DMS153 treated with DMSO at 0.1 percent for 48 hours (cell line): ENCODE results near the gene OS9.
A peak's percentile ranks its signal among the peaks of the same experiment; 100 is the strongest.

Experiments
- DNase-seq: peaks from one replicate; lab custom pipeline; 2025; ENCODE audit not compliant: unreplicated experiment; lab: John Stamatoyannopoulos, UW

OS9 gene

DNA sequence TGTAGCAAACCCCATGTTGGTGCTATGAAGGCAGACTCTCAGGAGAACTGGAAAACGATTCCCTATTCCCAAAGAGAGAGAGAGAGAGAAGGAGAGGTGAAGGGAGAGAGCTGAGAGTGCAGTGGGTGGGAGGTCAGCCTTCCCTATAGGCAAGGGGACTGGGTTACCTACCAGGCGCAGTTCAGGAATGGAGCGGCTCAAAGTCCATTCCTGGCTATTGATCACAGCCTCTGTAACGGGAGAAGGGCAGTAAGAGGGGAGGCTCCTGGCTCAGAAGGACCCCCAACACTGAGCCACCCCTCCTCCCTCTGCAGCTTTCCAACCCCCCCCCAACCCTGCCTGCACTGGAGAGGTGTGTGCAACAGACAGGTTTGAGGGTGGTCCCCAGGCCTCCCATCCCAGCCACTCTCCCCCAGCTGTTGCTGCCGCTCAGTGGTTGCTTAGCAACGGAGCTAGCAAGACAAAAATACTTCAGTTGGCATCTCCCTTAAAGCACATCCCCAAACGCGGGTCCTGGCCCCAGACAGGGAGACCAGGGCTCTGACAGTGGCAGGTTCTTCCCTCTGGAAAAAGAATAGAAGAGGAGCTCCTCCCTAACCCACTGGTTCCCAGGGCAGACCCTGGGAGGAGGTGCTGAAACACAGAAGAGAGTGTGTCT lies 41.4 kb downstream of the OS9 start:
- DNase-seq = no peak

DNA sequence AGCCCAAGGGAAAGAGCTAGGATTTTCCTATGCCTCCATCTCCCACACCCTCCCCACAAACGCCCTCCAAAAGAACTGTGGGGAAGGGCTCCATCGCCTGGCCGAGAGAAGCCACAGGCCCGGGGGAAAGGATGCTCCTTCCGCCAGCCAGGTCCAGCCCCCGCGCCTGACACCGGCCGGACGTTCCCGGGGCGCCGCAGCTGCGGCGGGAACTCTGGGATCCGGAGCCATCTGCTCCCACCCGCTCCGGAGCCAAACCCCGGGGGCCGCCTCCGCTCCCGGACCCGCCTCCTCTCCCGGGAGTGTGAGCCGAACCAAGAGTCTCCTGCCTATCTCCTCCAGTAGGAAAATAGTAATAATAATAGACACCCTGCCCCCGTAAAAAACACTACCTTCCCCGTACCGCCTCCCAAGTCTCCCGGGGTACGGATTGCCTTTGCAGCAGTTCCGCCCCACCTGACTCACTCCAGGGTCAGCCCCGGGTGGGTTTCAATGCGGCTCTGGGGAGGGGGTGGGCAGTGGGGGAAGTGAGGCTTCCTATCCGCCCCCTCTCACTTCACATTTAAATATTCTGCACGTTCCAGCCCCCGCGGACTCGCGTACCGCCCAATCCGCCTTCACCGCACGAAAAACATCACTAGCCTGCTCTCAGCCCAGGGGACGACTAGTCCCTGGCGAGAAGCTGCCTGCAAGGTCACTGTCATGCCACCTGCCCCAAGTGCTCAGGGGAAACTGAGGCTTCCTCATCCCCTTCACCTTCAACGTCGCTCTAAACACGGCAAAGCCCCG lies 42.2 kb downstream of the OS9 start:
- DNase-seq = no peak

DNA sequence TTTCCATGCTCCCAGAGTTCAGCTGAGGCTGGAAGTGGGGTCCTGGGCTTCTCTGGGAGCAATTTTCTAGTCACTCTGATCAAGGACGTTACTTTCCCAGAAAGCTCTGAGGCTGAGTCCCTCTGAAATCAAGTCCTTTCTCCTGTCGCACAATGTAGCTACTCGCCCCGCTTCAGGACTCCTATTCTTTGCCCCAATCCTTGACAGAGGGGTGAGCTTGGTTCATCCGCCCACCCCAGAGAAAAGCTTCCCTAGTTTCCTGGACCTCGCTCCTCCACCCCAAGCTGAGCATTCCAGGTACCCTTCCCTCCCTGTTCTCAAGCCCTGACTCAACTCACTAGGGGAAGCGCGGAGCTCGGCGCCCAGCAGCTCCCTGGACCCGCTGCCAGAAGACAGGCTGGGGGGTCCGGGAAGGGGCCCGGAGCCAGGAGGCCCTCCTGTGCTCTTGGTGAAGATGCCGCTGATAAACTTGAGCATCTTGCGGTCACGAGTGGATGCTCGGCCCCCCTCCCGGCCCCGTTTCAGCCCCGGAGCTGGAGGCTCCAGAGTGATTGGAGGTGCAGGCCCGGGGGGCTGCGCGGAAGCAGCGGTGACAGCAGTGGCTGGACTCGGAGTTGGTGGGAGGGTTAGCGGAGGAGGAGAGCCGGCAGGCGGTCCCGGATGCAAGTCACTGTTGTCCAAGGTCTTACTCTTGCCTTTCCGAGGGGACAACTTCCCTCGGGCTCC lies 43.0 kb downstream of the OS9 start:
- no peak for DNase-seq

DNA sequence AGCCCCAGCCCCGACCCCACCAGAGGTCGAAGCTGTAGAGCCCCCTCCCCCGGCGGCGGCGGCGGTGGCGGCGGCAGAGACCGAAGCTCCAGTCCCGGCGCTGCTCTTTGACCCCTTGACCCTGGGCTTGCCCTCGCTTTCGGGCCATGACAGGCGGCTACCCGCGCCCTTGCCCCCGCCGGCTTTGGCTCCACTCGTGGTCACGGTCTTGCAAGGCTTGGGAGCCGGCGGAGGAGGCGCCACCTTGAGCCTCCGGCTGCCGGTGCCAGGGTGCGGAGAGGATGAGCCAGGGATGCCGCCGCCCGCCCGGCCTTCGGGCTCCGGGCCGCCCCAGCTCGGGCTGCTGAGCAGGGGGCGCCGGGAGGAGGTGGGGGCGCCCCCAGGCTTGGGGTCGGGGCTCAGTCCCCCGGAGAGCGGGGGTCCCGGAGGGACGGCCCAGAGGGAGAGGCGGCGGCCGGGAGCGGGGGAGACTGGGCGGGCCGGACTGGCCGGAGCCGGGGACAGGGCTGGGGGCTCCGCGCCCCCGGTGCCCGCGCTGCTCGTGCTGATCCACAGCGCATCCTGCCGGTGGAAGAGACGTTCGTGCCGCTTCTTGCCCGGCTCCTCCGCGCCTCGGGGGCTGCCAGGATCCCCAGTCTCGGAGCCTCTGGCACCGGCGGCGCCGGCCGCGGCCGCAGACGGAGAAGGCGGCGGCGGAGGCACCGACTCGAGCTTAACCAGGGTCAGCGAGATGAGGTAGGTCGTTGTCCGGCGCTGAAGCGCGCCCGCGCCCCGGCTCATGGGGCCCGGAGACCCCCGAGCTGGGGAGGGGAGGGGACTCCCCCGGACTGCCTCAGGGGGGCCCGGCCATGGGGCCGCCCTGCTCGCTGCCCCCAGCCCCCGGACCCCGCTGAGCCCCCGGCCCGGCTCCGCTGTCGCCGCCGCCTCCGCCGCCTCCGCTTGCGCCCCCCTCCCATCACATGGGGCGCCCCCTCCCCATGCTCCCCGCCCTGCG lies 43.8 kb downstream of the OS9 start:
- DNase-seq = no peak

DNA sequence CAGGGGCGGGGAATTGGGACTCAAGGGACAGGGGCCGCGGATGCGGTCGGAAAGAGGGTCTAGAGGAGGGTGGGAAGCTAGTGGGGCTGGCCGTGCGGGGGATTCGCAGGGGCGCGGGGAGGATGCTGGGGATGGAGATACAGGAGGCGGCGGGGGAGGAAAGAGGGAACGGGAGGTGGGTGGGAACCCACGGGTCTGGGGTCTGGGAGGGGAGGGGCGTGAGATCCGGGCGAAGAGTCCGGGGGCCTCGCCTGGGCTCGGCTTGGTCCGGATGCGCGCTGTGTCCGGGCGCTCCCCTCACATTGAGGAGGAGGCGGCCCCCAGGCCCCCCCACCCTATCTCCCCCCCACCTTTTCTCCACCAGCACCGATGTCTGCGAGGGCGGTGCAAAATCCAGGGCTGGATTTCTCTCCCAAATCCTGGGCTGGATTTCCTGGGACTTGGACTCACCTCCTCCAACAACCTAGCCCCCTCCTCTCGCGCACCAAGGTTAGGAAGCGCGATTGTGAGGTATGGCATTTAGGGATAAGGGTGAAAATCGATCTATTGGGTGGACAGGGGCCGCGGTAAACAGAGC lies 44.8 kb downstream of the OS9 start, which contains the start of gene AGAP2:
Gene AGAP2 (minus strand): TSS at position 82 of the 577 bp plus-strand sequence. CDS start 496 bp downstream, outside the sequence.
- DNase-seq = no peak

DNA sequence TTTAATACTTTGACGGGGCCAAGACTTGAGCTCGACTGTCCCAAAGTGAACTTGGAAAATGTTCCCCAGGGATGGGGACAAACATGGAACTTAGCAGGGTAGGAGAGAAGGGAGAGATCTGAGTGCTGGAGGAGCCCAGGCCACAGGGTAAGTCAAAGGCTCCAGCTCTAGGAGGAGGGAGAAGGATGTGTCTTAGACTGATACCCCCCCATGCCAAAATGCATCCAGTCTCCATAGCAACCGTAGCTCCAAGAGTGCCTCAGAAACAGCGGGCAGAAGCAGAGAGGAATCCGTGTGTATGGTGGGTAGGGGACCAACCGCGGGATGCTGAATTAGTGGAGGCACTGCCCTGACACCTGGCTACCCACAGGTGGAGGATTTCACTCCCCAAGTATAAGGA lies 45.5 kb downstream of the OS9 start:
- no peak for DNase-seq

DNA sequence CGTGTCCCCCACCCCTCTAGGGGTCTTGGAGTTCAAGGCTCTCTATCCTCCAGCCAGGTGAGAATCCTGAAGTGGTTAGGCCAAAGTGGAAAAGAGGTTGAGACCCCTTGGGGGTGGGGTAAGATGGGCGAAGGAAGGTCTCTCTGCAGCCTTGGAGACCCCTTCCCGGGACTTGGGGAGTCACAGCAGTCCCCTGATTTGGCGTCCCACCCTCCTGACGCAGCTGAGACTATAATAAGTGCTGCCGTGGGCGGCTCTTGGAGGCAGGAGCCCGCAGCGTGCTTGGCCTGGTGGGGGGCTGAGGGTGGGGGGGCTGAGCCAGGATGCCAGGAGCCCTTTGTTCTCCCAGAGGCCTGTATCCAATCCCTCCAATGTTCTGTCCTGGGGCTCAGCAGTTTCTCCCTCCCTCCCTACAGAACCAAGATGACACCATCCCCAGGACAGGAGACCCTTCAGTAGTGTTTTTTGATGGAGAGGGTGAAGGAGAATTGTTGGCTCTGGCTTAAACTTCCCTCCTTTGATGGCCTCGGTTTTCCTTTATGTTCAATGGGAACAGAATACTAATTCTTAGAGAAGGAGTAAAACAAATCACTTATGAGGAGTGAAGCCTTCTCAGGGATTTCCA lies 46.1 kb downstream of the OS9 start:
- no peak for DNase-seq

DNA sequence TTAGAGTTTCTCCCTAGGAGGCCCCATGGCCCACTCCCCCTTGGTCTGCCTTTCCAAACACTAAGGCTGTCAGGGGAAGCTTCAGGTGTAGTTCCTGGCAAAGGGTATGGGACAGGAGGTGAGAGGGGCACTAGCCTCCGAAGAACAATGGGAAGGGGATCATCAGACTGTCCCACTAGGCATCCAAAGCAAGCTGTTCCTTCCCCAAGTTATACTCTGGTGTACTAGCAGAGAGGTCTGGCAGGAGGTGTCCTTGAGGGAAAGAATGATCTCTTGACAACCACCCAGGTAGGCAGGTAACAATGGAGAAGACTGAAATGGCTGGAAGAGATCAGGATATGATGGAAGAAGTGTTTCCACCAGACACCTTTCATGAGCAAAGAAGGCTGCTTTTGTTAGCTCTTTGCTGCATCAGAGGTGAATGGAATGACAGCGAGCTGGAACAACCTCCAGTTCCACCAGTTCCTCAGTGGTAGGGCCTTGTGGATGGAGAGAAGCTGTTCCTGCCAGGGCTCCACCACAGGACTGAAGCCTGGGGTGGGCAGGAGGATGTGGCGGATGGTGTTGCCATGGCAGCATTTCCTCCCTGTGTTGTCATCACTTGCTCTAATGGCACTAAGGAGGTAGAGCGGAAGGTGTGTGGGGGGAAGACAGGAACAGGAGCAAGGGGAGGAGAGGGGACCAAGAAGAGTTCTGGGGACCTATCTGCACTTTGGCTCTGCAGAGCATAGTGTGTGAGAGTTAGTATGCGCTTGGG lies 46.9 kb downstream of the OS9 start:
- DNase-seq = no peak

DNA sequence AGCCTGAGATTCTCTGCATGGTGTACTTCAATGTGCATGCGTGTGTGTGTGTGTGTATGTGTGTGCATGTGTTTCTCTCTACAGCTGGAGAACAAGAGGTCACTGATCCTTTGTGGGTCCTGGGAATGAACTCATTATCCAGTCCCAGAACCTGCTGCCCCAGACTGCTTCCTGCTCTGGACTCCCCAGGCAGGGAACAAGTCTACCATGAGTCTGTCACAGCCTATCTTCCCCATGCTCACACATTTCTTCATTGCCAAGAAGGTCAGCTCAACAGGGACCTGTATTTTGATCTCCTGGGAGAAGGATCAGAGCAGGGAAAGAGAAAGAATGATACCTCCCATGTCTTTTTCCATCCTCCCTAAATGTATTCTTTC lies 47.5 kb downstream of the OS9 start:
- DNase-seq = no peak

DNA sequence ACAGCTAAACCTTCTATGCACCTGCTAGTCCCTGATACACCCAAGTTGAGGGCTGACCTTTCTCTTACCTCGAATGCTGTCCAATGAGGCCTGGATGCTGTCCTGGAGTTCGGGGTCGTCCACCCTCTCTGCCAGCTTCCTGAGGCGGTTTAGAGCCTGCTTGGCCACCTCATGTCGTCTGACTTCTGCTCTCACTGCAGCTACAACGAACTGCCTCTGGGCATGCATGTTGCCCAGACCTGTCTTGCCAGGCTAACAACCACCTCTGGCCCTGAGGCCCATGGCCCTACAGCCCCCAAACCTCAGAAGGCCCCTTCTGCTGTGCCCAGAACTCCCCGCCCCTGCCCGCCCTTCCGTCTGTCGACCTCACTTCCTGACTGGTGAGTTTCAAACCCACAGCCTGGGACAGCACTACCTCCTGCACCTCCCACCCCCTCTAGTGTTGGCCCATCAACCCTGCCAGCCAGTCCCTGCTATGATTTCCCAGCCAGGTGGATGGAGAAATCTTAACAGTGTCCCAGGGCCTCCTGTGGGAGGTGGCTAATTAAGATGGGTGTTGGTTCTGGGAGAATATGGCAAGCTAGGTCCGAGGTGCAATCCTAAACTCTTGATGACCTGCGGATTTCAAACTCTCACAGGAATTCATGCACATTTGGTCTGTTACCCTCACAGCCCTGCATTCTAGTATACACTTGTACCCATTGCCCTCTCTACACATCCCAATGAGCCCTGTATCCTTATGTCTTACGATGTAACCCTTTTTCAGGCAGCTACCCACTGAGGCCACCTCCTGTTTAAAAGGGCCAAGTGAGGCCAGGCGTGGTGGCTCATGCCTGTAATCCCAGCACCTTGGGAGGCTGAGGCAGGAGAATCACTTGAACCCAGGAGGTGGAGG lies 48.2 kb downstream of the OS9 start:
- no peak for DNase-seq

DNA sequence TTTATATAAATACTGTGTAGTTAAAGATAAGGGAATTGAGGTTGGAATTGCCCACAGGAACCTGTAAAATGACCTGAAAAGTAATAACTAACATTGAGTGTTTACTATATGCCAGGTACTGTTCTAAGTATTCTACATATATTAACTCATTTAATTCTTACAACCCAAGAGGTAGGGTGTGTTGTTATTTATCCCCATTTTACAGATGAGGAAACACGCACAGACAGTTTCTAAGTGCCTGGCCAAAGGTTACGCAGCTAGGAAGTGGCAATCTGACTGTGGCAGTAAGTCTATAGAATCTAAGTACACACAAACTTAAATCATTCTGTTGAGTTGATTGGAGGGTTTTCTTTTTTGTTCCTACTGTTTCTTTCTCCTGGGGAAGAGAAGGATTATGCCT lies 49.8 kb downstream of the OS9 start:
- DNase-seq = no peak

DNA sequence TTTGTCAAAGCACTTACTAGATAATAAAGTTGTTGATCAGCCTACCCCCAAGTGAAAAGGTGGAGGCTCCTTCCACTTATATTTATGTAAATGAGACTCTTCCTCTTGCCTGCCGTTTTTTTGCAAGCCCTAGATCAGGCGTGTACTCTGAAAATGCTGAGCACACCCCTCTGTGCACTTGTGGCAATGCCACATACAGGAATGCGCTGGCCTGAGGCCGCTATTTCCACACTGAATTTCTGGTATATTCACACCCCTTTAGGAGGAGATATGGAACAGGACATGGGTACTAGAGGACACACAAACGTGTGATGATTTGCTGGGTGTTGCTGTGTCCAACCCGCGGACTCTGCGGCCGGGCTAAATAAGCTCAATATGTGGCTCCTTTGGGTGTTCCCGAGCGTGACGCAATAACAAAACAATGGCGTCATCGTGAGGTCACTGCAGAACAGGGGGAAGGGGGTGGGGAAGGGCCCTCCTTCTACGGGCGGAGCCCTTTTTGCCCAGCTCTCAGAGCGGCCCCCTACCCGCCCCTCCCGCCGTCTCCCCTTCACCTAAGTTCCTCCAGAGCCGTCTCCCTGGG lies 50.4 kb downstream of the OS9 start:
- DNase-seq = peak; percentile 67

DNA sequence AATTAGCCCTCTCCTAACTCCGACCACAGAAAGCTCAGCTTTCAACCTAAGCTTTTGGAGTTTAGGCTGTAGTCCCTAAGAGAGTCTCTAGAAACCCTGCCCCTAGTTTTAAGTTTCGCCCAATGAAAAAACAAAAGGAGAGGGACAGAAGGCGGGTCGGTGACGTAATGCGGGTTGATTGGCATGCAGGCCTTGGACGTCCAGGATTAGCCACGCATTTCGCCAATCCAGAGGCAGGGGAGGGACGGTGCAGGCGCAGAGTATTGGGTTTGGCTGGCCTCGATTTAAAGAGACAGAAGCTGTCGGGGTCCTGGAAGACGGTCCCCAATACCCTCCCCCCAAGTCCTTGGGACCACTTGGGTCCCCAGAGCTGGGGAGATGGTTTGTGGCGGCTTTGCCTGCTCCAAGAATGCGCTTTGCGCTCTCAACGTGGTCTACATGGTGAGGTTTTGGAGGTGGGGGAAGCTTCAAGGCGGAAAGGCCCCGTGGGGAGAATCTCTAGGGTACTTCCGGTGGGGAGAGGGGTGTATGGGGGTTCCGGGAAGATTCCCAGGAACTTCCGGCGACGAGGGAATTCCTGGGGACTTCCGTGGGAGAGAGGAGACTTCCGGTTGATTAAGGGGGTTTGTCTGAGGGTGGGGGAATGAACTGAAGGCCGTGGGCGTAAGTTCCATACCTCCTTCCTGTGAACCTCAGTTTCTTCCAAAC lies 51.0 kb downstream of the OS9 start, which contains the start of gene TSPAN31:
Gene TSPAN31 (plus strand): TSS at position 263 of the 708 bp plus-strand sequence. CDS start 116 bp downstream, at position 379.
- peak; percentile 94 for DNase-seq

DNA sequence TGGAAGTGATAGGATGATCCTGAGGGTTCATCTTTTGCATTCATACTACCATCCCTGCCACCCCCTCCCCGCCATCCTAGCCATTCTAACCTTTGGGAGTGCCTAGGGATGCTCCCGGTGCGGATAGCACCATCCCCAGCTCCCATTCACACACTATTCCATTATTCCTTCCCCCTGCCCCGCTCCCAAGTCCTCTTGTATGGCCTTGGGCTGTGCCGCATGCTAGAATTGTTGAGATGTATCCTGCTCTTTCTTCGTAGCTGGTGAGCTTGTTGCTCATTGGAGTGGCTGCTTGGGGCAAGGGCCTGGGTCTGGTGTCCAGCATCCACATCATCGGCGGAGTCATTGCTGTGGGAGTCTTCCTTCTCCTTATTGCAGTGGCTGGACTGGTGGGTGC lies 51.6 kb downstream of the OS9 start:
- DNase-seq = no peak

DNA sequence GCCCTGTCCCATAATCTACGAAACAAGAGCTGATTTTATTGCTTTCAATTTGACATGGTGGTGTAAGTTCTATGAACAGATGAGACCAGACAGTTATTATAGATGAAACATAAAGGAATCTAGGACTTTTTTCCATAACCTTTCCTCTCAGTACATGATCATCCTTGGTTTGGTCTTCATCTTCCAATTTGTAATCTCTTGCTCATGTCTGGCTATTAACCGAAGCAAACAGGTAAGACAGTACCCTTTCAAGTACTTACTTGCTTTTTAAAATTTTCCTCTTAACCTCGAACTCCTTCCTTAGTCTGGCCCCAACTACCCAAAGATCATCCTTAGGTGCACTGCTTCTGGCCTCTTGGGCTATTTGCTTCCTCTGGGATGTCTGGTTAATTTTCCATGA lies 52.1 kb downstream of the OS9 start:
- no peak for DNase-seq

DNA sequence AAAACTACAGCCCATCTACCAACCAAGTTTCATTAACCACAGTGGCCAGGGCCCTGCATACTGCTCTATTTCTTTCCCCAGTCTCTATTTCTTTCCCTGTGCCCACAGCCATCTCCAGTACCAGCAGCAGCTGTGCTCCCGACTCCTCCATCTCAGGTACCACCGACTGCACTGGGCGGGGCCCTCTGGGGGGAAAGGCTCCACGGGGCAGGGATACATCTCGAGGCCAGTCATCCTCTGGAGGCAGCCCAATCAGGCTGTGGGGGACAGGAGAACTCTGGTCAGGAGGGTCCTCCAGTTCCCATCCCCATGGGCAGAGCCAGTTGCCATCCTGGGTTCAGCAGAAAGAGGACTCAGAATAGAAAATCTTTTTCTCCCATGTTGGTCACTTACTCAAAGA lies 55.1 kb downstream of the OS9 start:
- DNase-seq = no peak
